Measurements from ENCODE around the gene MAN1C1. TPM values are rescaled to one million over a fixed set of nuclear protein-coding genes. Genes with fewer than 3 reads are reported as not detected.
"Not testable (repeated sequence)": the region's sequence is repeated elsewhere in the genome, so short reads cannot be mapped to it uniquely, and the experiment has no call there.

The MAN1C1 gene
- total RNA-seq, 6 experiments from 2014 or later: 10.7 to 38.8 (median 21.0) TPM

DNA sequence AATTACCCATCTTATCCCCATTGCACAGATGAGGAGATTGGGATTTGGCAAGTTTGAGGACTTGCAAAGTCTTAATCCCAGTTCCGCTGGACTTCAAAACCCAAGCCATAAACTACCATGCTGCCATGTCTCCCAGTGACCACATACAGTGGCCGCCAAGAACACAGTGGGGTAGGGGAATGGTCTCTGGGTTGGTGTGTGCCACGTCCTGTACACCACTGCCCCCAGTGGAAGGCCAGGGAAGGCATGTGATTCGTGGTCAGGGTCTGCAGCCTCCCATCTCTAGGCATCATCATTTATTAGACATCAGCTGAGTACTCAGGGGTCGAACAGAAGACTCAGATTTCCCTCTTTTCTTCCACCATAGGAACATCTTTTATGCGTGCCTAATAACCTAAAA is 76.0 kb downstream of the MAN1C1 start:
- no peak for ATAC-seq

DNA sequence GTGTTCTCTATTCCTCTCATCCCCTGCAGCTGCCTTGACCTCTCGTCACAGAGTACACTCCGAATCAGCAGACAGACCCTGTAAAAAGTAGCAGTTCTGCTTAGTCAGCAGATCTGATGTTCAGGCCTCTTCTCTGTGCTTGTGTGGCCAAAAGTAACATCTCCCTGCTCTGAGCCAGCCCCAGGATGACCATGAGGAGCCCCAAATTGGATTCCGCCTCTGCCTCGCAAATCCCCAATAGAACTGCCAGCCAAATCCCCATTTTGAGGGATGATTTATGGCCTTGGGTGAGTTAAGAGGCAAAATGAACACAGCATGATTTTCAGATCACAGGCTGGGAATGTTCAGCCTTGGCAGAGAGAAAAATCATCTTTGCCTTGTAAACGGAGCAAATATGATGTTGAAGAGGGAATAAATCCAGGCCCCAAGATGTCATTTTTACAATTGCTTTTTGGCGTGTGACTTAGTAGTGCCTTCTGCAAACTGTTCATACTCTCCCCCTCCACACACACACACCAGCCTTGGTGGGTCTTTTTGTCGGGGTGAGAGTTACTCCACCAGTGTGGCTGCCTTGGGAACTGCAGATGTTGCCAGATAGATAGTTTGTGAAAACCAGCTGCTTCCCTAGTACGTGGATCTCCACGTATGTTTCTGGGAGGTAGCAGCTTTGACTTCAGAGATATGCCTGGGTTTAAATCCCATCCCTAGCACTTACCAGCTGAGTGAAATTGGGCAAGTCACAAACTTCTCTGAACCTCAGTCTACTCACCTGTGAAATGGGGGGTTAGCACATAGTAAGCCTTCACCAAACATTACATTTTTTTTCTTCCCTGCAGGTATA is 77.8 kb downstream of the MAN1C1 start:
- Histone ChIP-seq H3K4me1 (peaks cover 0 to 35% (median 16%) of the 10 kb centered on the region in 4 donors), H3K27me3 (no peaks in the 10 kb centered on the region), H3K27ac (peak overlapping the region; percentile 79 to 95 (median 80)), H3K4me3 (no peak overlapping the region), H3K36me3 (no peaks in the 10 kb centered on the region), H3K9me3 (no peaks in the 10 kb centered on the region)
- intact Hi-C loops (cut with DNase I): no loop called here
- DNase-seq (no peak), ATAC-seq (peak; percentile 16 to 56 (median 28))
- TF ChIP-seq, protein P1, sequence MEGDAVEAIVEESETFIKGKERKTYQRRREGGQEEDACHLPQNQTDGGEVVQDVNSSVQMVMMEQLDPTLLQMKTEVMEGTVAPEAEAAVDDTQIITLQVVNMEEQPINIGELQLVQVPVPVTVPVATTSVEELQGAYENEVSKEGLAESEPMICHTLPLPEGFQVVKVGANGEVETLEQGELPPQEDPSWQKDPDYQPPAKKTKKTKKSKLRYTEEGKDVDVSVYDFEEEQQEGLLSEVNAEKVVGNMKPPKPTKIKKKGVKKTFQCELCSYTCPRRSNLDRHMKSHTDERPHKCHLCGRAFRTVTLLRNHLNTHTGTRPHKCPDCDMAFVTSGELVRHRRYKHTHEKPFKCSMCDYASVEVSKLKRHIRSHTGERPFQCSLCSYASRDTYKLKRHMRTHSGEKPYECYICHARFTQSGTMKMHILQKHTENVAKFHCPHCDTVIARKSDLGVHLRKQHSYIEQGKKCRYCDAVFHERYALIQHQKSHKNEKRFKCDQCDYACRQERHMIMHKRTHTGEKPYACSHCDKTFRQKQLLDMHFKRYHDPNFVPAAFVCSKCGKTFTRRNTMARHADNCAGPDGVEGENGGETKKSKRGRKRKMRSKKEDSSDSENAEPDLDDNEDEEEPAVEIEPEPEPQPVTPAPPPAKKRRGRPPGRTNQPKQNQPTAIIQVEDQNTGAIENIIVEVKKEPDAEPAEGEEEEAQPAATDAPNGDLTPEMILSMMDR (IDR thresholded peaks at IDR 0.05): no peak
- TF ChIP-seq POLR2A (IDR thresholded peaks at IDR 0.05): no peak
- 43% methylated on average over 7 of the region's 9 CpGs for WGBS (ENCODE audit: insufficient coverage, low coverage, low lambda C conversion rate, missing lambda C conversion rate)

More for the DNA sequence above, 76.0 kb downstream of the MAN1C1 start:
- Histone ChIP-seq H3K27ac (no peak overlapping the region), H3K9me3 (no peaks in the 10 kb centered on the region), H3K27me3 (no peaks in the 10 kb centered on the region), H3K4me3 (no peak overlapping the region), H3K36me3 (no peaks in the 10 kb centered on the region), H3K4me1 (peaks cover 0 to 38% (median 16%) of the 10 kb centered on the region in 4 donors)
- intact Hi-C loops (cut with DNase I): no loop called here
- no peak for TF ChIP-seq POLR2A (IDR thresholded peaks at IDR 0.05)
- TF ChIP-seq, protein P1 (IDR thresholded peaks at IDR 0.05): peak; percentile 19 to 38 (median 25)
- DNase-seq: no peak
- WGBS (ENCODE audit: insufficient coverage, low coverage, low lambda C conversion rate, missing lambda C conversion rate): 86% methylated on average over 6 of the region's 6 CpGs

DNA sequence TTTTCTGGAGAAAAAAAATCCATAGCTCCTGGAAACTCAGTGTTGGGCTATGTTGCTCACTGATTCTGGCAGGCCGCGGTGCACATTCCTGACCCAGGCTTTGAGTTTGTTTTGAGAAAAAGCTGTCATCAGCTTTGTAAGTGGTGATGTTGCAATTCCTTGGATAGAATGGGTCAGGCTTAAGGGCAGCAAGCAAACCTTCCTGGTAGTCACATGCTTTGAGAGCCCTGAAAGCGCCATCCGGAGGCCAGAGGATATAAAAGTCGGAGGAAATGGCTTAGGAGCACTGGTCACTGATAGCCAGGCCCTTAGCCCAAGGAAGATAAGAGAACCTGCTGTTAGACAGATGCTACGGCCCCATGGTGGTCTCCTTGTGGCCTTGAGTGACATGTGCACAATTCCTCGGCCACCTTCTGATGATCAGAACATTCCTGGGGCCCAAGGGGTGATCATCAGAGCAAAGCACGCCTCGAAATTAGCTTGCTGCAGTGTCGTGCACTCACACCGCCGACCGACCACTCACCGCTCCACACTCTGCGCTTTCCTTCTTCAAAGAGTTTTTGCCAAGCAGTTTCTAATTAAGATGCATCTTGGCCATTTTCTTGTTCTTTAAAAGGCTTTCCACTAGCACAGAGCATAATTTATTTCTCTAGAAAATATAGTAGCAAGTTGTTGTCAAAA is 78.6 kb downstream of the MAN1C1 start:
- Histone ChIP-seq H3K4me3 (no peak overlapping the region), H3K4me1 (peaks cover 0 to 42% (median 16%) of the 10 kb centered on the region in 4 donors), H3K27ac (peak overlapping the region; percentile 79 to 95 (median 80)), H3K27me3 (no peaks in the 10 kb centered on the region), H3K9me3 (no peaks in the 10 kb centered on the region), H3K36me3 (no peaks in the 10 kb centered on the region)
- DNase-seq (peak; percentile 75 to 85 (median 85)), ATAC-seq (peak; percentile 85 to 92 (median 86))
- WGBS (ENCODE audit: insufficient coverage, low coverage, low lambda C conversion rate, missing lambda C conversion rate): 51% methylated on average over 13 of the region's 15 CpGs
- intact Hi-C loops (cut with DNase I): no loop called here
- TF ChIP-seq, protein P1 (IDR thresholded peaks at IDR 0.05): peak; percentile 17 to 36 (median 32)
- no peak for TF ChIP-seq POLR2A (IDR thresholded peaks at IDR 0.05)

DNA sequence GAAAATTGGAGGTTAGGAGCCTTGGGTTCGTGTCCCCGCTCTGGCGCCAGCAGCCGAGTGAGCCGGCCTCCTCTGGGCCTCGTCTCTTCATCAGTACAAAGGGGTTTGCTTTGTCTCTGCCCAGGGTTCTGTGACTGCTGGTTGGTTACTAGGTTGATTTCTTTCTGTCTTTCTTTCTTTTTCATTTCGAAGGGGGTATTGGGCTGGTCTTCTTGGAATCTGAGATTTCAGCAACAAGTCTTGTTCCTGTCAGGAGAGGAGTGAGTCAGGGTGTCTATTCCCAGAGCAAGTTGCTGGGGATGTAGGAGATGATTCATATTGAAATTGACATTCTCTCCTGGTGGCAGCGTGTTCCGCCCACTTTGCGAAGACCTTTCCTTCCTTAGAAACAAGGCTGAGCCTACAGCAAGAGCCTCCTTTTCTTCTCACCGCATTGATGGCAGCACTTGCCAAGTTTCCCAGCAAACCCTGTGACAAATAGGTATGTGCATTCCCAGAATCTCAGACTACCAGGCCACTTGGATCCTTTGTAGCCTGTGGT is 79.2 kb downstream of the MAN1C1 start:
- TF ChIP-seq, protein P1 (IDR thresholded peaks at IDR 0.05): no peak
- Histone ChIP-seq H3K9me3 (no peaks in the 10 kb centered on the region), H3K27me3 (no peaks in the 10 kb centered on the region), H3K4me3 (no peak overlapping the region), H3K36me3 (no peaks in the 10 kb centered on the region), H3K4me1 (peaks cover 0 to 42% (median 16%) of the 10 kb centered on the region in 4 donors), H3K27ac (peak overlapping the region; percentile 61 to 95 (median 80))
- WGBS (ENCODE audit: insufficient coverage, low coverage, low lambda C conversion rate, missing lambda C conversion rate): 55% methylated on average over 8 of the region's 11 CpGs
- intact Hi-C loops (cut with DNase I): no loop called here
- ATAC-seq: peak in 2 of 4 donors; percentile 33 to 49
- DNase-seq: no peak

DNA sequence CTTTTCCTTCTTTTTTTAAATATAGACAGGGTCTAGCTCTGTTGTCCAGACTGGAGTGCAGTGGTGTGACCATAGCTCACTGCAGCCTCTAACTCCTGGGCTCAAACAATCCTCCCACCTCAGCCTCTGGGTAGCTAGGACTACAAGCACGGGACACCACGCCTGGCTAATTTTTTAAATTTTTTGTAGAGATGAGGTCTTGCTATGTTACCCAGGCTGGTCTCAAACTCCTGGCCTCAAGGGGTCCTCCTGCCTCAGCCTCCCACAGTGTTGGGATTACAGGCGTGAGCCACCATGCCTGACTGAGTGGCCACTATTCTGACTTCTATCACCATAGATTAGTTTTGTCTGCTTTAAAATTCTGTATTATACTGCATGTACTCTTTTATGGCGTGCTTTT is 80.1 kb downstream of the MAN1C1 start:
- intact Hi-C loops (cut with DNase I); H3K4me3 ChIP-seq; H3K27me3 ChIP-seq; DNase-seq; H3K36me3 ChIP-seq; H3K9me3 ChIP-seq; ATAC-seq: not testable (repeated sequence)
- Histone ChIP-seq H3K27ac (peak overlapping the region in 2 of 3 donors; percentile 80 to 95), H3K4me1 (peaks cover 0 to 42% (median 16%) of the 10 kb centered on the region in 4 donors)
- 86% methylated on average over 4 of the region's 4 CpGs for WGBS (ENCODE audit: insufficient coverage, low coverage, low lambda C conversion rate, missing lambda C conversion rate)
